Dedifferentiated amniotic fluid mesenchymal stem cell (primary cell): ENCODE measurements around the gene SPTBN1.
"Not testable (repeated sequence)": the region's sequence is repeated elsewhere in the genome, so short reads cannot be mapped to it uniquely, and the experiment has no call there.

Source experiments
- DNase-seq: peaks from one replicate; pipeline ENCODE4 v3.0.0-alpha.2; 2016; ENCODE audit errors: extremely low spot score

SPTBN1 gene

DNA sequence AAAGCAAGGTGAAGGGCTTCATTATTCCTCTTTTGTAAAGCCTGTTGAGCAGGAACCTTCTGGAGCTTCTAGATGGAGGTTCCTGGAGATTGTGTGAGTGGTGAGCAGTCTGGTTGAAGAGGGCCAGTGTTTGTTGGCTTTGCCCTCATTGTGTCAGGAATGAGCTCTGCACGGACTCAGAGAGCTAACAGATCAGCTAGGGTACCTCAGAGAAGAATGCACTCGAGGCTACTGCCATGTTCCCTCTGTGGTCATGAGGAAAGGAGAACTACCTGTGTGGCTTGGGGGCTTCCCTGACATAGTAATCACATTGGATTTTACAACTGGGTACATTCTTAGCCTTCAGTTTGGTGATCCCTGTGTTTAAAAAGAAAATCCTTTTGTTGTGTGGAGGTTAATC lies 46.6 kb downstream of the SPTBN1 start:
- DNase-seq, result no peak

DNA sequence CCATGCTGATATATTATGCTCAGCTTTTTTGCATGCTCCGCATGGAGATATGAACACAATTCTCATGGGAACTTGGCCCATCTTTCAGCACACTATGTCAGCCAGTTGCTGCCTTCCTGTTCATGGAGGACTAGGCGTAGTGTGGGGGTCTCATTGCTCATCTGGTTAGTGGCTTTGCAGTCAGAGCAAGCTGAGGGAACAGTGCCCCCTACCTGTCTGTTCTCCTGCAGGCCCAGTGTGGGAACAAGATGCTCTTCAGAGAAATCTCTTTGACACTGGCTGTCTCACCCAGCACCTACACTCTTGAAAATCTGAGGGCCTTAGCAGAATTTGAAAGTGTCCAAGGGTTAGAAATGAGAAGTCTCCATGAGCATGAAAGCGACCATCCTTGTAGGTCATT lies 47.1 kb downstream of the SPTBN1 start:
- no peak for DNase-seq

DNA sequence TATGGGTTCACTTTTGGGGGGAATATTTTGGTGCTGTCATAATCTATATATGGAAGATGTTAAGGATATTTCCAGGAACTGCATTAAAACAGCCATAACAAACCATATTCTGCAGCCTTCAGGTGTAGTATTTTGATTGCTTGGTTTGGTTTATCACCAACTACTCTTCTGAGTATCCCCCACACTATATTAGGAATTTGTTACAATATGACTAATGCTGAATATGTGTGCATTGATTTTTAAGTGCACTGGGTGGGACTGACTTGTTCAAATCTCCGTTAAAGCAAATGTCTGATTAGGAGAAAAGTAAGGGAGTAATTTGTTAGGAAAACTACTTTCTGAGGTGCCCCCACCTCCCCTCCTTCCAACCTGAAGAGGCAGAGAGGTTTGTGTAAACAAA lies 47.7 kb downstream of the SPTBN1 start:
- DNase-seq, result no peak

DNA sequence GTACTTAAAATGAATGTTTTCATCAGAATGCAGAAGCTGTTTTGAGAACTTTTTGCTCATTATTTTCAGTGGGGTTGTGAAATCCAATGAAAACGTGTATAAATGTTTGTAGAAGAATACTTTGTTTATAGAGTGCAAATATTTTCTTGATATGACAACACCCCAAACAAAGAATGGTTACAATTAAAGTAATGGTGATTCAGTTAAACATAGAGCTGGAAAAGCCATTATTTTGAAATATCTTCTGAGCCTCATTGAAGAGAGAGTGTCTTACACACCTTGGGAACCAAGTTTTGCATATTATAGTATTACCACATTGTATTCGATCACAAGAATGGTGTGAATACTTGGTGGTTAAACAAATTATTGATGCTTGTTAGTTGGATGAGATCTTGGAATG lies 48.7 kb downstream of the SPTBN1 start:
- no peak for DNase-seq

DNA sequence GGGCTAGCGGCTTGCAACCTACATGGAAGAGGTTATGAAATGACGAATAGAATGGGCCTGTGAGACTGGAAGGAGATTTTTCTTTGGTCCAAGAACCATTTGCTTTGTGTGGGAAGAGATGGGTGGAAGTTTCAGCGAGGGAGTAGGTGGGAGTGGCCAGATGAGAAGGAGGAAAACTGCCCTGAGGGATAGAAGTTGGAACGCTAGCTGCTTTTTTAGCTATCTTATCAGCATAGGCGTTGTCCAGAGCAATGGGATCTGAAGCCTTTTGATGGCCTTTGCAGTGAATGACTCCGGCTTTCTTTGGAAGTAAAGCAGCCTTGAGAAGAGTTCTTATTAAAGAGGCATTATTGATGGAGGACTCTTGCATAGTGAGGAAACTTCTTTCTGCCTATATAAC lies 52.4 kb downstream of the SPTBN1 start:
- no peak for DNase-seq

DNA sequence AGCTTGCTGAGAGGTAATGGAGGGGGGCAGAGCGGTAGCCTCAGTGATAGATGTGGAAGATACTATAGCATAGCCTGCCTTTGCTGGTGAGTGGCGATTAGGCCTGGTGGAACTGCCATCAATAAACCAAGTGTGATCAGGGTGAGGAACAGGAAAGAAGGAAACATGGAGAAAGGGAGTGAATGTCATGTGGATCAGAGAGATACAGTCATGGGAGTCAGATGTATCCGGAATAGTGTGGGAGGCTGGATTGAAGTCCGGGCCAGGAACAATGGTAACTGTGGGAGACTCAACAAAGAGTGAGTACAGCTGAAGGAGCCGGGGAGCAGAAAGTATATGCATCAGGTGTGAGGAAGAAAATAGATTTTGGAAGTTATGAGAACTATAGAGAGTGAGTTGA lies 52.9 kb downstream of the SPTBN1 start:
- not testable (repeated sequence) for DNase-seq

DNA sequence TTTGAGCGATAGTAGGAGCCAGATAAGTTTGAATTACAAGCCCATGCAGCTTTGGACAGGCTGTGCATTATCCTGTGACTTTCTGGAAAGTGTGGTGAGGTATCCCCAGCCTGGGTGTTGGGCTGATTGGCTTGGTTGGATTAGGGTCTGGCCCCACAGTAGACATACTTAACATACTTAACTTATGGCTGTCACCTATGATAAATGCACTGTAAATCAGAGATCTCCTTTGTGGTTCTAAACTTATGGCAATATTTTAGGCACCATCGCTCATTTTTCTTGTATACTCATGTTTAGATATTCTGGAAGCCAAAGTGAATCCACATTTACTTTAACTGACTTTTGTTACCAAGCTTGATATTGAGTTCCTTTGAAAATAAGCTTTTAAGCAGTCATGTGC lies 54.8 kb downstream of the SPTBN1 start:
- no peak for DNase-seq

DNA sequence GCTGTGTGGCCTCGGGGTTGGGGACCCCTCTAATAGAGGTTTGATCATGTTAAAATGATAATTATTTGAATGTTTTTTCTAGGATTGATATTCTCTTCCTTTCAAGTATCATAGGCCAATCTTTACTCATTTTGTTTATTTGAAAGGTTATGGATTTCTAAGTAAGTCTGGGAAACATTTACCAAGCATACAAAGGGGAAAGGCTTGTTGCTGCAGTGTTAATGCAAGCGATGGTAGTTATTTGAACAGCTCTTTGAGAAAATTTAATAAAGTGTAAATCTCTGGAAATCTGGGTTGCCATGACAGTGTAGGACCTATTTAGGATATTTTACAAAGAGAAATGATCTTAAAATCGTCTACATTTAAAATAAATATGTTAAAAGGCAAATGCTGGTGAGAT lies 56.1 kb downstream of the SPTBN1 start:
- DNase-seq, result no peak

DNA sequence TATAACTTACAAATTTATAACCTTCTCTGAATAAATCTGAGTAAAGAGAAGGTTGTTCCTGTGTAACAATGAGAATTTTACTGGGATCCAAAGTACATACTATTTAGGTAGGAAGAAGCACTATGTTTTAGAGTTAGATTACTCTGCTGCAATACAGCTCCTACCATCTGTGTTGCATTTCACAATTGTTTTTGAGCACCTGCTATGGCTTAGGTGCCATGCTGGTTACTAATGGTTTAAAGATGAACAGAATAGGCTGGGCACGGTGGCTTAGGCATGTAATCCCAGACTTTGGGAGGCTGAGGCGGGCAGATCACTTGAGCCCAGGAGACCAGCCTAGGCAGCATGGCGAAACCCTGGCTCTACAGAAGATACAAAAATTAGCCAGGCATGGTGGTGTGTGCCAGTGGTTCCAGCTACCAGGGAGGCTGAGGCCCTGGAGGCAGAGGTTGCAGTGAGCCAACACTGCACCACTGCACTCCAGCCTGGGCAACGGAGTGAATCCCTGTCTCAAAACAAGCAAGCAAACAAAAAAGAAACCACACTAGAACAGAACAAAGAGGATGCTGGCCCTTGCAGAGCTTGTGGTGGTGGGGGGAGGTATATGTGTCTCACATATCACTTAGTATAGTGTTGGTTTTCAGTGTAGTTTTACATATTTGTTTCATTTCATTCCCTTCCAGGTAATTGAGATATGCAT lies 56.7 kb downstream of the SPTBN1 start:
- DNase-seq, result no peak

DNA sequence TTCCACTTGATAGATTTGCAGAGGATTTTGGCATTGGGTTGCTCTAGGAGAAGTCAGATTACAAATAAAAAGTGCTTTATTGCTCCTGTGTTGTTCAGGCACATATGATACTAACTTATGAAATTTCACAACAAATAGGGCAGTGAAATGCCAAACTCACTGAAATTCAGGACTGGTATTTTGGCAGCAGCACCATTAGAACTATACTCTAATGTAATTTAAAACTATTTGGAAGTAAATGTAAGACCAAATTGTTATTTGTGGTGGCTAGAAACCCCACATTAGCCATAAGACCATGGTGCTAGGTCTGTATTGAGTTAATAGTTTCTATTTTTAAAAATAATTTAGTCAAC lies 57.2 kb downstream of the SPTBN1 start:
- no peak for DNase-seq

DNA sequence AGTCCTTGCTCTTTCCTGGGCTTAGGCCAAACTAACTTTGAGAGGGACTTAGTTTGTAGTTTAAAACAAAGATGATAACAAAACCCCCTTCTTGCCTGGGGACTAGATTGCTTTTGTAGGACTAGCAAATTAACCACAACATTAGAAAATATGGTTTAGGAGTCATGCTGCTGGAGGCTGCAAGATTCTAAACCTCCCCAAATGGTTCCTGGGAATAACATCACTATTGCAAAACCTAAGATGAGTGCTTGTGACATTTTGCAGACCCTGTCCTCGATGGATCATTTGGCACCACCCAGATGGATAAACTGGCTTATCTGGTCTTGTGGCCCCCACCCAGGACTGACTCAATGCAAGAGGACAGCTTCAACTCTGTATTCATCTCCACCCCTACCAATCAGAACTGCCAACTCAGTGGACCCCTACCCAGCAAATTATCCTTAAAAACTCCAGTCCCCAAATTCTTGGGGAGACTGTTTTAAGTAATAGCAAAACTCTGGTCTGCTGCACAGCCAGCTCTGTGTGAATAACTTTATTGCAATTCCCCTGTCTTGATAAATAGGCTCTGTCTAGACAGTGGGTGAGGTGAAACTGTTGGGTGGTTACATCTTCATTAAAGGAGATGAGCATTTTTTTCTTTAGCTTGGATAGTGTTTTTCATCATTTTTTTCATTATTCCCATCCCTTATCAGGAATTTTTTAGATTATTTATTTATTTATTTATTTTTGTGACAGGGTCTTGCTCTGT lies 58.9 kb downstream of the SPTBN1 start:
- DNase-seq, result no peak

DNA sequence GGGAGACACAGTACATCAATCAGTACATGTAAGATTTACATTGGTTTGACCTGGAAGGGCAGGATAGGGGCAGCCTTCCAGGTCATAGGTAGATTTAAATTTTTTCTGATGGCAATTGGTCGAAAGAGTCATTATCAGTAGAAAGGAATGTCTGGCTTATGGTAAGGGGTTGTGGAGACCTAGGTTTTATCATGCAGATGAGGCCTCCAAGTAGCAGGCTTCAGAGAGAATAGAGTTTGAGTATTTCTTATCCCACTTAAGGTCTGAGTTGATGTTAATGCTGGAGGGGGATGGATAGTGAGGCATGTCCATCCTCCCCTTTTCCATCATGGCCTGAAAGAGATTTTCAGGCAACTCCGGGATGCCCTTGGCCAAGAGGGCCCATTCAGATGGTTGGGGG lies 60.7 kb downstream of the SPTBN1 start:
- no peak for DNase-seq

DNA sequence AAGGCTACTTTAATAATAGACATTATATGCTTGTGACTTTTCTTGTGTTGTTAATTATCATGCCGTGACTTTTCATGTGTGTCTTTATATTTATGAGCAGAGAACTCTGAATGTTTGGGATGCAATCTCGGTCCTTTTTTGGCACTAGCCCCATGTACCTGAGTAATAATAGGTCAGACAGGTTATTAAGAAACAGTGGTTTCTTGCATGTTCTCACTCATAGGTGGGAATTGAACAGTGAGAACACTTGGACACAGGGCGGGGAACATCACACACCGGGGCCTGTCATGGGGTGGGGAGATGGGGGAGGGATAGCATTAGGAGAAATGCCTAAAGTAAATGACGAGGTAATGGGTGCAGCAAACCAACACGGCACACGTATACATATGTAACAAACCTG lies 61.9 kb downstream of the SPTBN1 start:
- DNase-seq, result not testable (repeated sequence)

DNA sequence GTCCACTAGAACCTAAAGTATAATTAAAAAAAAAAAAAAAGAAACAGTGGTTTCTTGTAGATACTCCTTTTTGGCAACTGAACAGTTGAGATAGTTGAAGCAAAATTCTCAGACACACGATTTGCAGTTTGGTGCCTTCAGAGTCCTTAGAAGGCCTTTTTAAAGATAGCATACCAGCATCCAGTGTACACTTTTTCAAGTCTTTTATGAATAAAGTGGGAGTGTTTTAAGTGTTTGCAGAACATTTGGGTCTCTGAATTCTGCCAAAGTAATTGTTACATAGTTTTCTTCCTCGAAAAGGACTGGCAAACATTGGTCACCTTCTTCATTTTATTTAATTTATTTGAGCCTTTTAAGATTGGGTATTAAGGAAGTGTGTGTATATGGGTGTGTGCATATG lies 62.3 kb downstream of the SPTBN1 start:
- no peak for DNase-seq

DNA sequence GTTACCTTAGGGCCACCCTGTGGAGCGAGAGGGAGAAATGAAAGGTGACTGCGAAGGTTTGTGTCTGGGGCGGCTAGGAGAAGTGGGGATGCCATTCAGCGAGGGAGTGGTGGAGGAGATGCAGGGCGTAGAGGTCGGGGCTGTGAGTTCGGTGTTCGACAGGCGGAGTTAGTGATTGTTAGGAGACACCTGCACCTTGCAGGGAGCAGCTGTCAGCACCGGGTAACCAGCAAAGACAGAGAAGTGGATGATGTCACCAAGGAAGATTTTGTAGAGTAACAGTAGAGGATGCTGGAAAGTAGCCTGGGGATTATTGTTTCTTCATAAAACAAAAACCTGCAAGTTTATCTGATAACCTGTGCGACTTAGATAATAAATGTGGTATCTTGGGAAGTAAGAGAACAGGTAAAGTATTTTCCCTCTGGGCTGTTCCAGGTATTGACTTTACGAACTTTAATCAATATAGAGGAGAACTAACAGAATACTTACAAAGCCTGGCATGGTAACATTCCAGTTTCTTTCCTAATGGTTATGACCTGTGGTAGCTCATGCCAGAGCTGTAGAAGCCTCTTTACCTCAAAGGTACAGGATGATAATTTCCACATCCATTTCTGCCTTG lies 63.8 kb downstream of the SPTBN1 start:
- no peak for DNase-seq

DNA sequence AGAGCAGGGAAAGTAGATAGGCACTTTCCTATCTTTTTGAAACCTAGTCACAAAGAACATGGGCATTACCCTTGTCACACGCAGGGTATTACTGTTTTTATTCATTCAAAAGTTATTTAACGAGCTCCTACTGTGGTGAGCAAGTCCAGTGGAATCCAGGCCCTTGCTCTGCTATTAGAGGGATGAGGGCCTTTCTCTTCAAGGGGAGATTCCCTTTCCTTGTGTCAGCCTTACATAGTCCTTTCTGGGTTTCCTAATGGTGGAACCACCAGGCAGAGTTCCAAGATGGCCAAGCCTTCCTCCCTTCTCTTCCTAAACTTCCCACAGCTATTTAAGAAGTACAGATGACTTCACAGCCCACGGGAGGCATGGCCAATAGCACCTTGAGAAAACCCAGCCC lies 64.6 kb downstream of the SPTBN1 start:
- peak; percentile 78 for DNase-seq

DNA sequence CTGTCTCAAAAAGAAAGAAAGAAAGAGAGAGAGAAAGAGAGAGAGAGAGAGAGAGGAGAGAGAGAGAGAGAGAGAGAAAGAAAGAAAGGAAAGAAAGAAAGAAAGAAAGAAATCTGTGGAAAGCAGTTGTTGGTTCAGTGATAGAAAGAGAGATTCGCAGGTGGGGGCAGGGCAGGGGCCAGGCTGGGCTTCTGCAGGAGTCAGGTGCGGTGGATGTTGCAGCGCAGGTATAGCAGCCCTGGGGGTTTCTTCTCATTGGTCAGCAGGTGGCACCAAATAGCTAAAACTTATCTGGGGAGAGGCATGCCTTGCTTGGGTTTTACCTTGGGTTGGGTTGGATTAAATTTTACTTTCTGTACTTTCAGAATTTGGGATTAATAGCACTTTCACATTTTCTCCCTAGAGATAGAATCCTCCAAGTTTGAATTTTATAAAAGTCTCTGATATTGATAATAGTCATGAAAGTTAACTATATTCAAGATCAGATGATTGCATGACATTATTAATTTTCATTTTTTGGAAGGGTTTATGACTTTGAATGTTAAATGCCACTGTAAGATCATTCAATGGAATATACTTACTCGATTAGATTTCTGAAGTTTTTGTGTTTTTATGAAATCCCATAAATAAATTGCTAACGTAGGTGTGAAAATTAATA lies 66.6 kb downstream of the SPTBN1 start:
- no peak for DNase-seq

DNA sequence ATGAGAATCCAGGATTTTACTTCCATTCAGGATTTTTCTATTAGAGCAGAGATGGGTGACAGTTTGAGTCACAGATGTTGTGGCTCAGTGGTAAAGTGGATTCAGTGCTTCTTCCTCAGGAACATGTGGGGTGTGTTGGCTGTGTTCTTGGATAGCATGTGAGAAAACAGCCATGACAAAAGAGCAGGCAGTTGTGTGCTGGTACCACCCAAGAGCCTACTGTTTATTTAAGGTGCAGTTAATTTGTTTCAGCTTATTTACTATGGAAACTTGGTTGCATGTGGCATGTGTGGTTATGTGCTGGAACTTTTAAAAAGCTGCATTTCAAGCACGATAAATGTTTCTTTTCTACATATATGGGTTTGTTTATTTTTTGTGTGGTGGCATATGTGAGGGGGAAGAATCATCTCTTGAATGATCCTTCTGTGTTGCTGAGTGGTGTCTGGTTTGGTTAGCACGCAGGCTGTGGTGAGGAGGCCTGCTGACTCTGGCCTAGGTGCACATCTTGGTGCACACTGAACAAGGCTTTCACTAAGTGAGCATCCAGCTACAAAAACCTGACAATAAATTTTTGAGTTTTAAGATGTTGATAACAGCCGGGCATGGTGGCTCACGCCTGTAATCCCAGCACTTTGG lies 67.3 kb downstream of the SPTBN1 start:
- DNase-seq, result no peak

DNA sequence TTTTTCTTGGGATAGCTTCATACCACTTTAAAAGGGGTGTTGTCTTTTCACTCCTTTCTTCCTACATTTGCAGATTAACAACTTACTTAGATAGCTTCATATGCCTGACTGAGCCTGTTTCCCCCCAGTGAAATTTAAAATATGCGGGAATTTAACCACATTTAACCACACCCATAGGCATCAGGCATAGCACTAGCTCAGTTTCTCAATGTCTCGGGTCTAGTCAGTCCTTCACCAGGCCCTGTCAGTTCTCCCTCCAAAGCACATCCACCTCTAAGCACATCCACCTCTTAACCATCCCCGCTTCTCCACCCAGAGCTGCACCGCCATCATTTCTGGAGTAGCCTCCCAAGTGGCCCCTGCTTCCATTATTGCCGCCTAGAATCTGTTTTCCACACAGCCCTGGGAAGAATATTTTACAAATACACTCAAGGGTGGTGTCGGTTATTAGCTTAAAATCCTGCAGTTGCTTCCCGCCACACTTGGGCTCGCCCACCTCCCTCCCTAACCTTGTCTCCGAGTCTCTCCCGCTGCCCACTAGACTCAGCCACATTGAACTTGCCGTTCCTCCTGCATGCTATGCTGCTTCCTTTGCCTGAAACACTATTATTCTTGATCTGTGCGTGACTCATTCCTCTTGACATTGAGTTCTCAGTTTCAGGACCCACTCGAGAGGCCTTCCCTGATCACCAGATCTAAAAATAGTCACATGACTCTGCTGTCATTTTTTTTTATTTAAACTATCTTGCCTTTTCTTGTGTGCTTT lies 68.3 kb downstream of the SPTBN1 start:
- no peak for DNase-seq

DNA sequence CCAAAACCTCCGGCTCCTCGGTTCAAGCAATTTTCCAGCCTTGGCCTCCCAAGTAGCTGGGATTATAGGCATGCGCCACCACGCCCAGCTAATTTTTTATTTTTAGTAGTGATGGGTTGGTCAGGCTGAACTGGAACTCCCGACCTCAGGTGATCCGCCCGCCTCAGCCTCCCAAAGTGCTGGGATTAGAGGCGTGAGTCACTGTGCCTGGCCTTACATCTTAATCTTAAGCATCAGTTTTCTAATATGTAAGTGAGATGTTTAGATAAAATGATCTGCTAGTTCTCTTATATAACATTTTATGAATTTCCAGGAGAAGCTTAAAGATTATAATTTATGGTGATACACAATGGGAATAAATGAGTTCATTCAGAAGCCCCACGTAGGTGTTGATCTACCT lies 69.2 kb downstream of the SPTBN1 start:
- no peak for DNase-seq

DNA sequence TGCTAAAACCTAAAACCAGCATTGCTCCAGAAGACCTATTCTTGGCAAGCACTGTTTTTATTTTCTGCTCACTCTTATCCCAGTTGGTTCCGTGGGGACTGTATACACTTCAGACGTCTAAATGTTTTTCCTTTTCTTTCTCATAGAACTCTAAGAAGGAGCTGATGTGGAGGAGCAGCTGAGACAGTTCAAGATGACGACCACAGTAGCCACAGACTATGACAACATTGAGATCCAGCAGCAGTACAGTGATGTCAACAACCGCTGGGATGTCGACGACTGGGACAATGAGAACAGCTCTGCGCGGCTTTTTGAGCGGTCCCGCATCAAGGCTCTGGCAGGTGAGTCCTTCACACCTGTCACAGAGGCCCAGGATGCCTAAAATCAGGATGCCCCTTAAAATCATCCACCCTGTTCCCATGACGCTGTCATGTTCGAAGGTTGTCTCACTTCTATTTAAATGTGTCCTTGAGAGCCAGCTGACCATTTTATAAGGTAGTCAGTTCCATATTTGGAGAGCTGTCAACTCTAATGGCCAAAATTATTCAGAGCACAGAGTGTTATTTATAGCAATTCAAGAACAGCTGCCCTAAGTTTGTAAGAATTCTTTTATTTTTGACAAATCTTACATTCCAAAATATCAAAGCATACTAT lies 70.2 kb downstream of the SPTBN1 start:
- no peak for DNase-seq
